Kidney (tissue), 14 donors: Measurements from ENCODE around the gene FCAMR. TPM values are rescaled to one million over a fixed set of nuclear protein-coding genes. Genes with fewer than 3 reads are reported as not detected.

ENCODE experiments used
- DNase-seq, 5 donors: peaks; one replicate each; pipeline ENCODE4 v3.0.0-alpha.2; 2013 to 2020
- FAIRE-seq: peaks from 2 replicates; lab custom pipeline; 2012; peaks lifted over from hg19 to GRCh38; lab: Jason Lieb, UNC
- H3K27ac ChIP-seq, 2 donors: one replicate each; pipeline ENCODE4 v1.7.0; 2013; ENCODE audit warnings: low read depth in 2 of 2, low read length in 2 of 2, inconsistent platforms in 1 of 2
- H3K27me3 ChIP-seq: one replicate; pipeline ENCODE4 v1.7.1; 2013; ENCODE audit warnings: low read length, inconsistent platforms; ENCODE audit not compliant: control insufficient read depth, insufficient read depth
- H3K36me3 ChIP-seq, 3 donors: one replicate each; pipeline versions ENCODE4 v1.7.0 to v1.7.1; 2013; ENCODE audit warnings: low read length in 3 of 3, control low read depth in 1 of 3, inconsistent platforms in 1 of 3; ENCODE audit not compliant: insufficient read depth in 3 of 3, control insufficient read depth in 2 of 3
- H3K4me1 ChIP-seq, 3 donors: one replicate each; pipeline versions ENCODE4 v1.7.0 to v1.7.1; 2013; ENCODE audit warnings: low read length in 3 of 3, inconsistent platforms in 1 of 3, low read depth in 1 of 3; ENCODE audit not compliant: control insufficient read depth in 2 of 3, insufficient read depth in 2 of 3
- H3K4me3 ChIP-seq, 3 donors: one replicate each; pipeline versions ENCODE4 v1.7.0 to v1.8.1; 2013; ENCODE audit warnings: low read length in 3 of 3, control low read depth in 1 of 3, inconsistent platforms in 1 of 3
- H3K9ac ChIP-seq, 3 donors: one replicate each; pipeline versions ENCODE4 v1.7.0 to v1.7.1; 2013; ENCODE audit warnings: low read length in 3 of 3, control low read depth in 1 of 3, inconsistent platforms in 1 of 3
- H3K9me3 ChIP-seq, 3 donors: one replicate each; pipeline versions ENCODE4 v1.7.0 to v1.7.1; 2013; ENCODE audit warnings: low read length in 3 of 3, control low read depth in 1 of 3, inconsistent platforms in 1 of 3; ENCODE audit not compliant: control insufficient read depth in 2 of 3, insufficient read depth in 1 of 3
- CTCF ChIP-seq: IDR thresholded peaks from 3 replicates; pipeline ENCODE4 v1.5.1; 2012; ENCODE audit warnings: mild to moderate bottlenecking, moderate library complexity, borderline replicate concordance; ENCODE audit not compliant: insufficient read depth; ENCODE audit errors: extremely low read depth
- intact Hi-C: fragments of 100-400 bp; cut with DNase I; formaldehyde crosslinking; loops from one replicate; pipeline ENCODE4 v1.11.1; 2022
- polyA plus RNA-seq: library from polyadenylated mRNA; stranded (reverse); fragments of 350-450 nt; fragmentation: Illumina TruSeq; extraction: RNeasy Lipid Tissue Mini Kit (QIAGEN cat#74804); gene quantifications from one replicate; pipeline ENCODE4 v1.2.3, GENCODE V29; 2014; ENCODE audit warnings: low read depth, low replicate concordance; ENCODE audit not compliant: insufficient read depth
- total RNA-seq: library from RNA; stranded (reverse); fragmentation: NEBNext Ultra II Directional; extraction: Animal tissue kit (Norgen Biotek cat#: 25700); gene quantifications from one replicate; pipeline ENCODE4 v1.2.1, GENCODE V29; 2021
- donor health status: control.
- donor health status: control.
- donor health status: control.
- donor health status: control.
- donor health status: control.
- donor health status: DM: yes; HTN: yes; CAD: no.
- donor health status: Normal renal cell carcinoma (clear cell type).

FCAMR gene
- total and polyA plus RNA-seq, 2 donors from 2014 or later, result 1.8 to 34.6 TPM

GRCh38 chr1:206913766-206914537 is 56.3 kb downstream of the FCAMR start:
- Histone ChIP-seq H3K9me3 (no peaks in the 10 kb centered on the region), H3K9ac (no peak overlapping the region), H3K4me3 (no peak overlapping the region), H3K4me1 (peaks cover 0 to 5% (median 0%) of the 10 kb centered on the region in 3 donors), H3K36me3 (no peaks in the 10 kb centered on the region), H3K27me3 (no peaks in the 10 kb centered on the region), H3K27ac (no peak overlapping the region)
- TF ChIP-seq CTCF, result no peak
- no peak for FAIRE-seq
- peak in 1 of 5 donors; percentile 25 for DNase-seq
- intact Hi-C loops, result loop anchor here (5.0 kb wide), 1 partner anchor 177 kb away; no protein-coding TSS in a partner anchor

DNA sequence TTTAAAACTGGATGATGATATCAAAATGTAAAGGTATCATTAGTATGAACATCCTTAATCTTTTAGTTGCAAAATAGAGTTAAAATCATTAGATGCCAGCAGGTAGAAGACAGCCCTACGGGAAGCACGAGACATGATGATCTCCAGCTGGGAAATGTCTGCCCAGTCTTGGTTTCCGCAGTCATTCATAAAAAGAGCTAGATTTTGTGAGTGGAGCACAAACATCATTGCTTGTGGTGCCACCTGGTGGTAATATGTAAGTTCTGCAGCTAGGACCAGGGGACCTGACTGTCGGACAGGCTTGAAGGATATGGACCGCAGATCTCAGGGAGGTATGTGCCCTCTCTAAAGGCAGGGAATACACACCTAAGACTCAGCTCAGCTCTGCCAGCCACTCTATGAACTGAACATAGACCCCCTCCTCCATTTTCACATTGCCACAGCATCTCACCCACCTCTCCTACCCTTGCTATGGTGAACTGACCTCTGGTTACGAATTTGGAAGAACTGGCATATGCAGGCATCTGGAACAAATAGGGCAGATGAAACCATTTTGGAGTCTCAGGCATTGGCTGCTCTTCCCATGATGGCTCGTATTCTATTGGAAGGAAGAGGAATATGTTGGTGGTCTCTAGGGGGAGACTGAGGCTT is 57.7 kb downstream of the FCAMR start:
- no peak for FAIRE-seq

DNA sequence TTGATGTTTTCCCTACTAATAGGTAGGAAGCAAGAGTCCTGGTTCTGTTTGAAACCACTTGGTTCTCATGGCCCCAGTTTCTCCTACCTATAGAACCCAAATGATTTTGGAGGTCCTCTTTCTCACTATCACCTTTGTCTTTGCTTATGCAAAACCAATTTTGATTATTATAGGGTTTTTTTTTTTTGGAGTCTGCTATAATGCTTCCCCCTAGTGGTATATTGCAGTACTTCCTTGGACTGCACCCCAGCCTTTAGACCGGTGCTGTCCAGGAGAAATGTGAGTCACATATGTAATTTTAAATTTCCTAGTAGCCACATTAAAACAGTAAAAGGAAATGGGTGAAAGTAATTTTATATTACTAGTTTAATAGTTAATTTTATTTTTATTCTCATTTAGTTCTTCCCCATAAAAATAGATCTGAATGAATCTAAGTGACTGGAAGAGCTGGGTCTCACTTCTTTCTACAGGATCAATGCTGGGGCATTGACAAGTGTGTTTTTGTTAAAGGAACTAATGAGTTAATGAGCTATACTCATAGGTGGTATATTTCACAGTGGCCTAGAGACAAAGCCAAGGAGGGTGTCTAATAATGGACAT is 59.1 kb downstream of the FCAMR start:
- intact Hi-C loops, result loop anchor here (5.0 kb wide), 1 partner anchor 174 kb away; no protein-coding TSS in a partner anchor
- Histone ChIP-seq H3K9ac (no peak overlapping the region), H3K4me1 (peaks cover 0 to 7% (median 0%) of the 10 kb centered on the region in 3 donors), H3K36me3 (no peaks in the 10 kb centered on the region), H3K27ac (no peak overlapping the region), H3K4me3 (no peak overlapping the region), H3K9me3 (no peaks in the 10 kb centered on the region), H3K27me3 (no peaks in the 10 kb centered on the region)
- FAIRE-seq (peak; percentile 91), DNase-seq (peak in 3 of 5 donors; percentile 9 to 69 (median 53))
- peak; percentile 88 for TF ChIP-seq CTCF

More for the DNA sequence above, 57.7 kb downstream of the FCAMR start:
- peak; percentile 54 to 93 (median 78) for DNase-seq
- Histone ChIP-seq H3K9me3 (no peaks in the 10 kb centered on the region), H3K27me3 (no peaks in the 10 kb centered on the region), H3K4me1 (peaks cover 0 to 7% (median 0%) of the 10 kb centered on the region in 3 donors), H3K4me3 (no peak overlapping the region), H3K27ac (no peak overlapping the region), H3K36me3 (no peaks in the 10 kb centered on the region), H3K9ac (no peak overlapping the region)
- intact Hi-C loops, result loop anchor here (5.0 kb wide), 1 partner anchor 175 kb away; no protein-coding TSS in a partner anchor
- peak; percentile 95 for TF ChIP-seq CTCF
